ENCODE data around the gene PDE1A.

The PDE1A gene

DNA sequence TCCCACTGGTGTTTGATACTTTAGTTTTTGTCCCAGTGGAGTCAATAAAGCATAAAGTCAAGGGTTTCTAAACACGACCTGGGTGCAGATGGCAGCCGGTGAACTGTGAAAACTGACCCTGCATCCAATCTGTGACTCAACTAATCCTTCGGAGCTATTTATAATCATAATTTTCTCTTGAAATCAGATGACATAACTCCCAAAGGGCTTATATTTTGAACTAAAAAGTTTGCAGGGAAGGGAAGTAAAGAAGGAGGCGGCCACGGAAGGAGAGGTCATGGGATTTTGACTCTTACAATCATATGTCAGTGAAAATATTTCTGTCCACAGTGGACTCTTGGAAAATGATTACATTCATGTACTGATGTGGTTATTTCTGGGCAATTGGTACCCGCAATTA is 178.5 kb downstream of the PDE1A start:
- no peak overlapping the region for H3K4me3 ChIP-seq (ENCODE audit: low read length, poor library complexity, severe bottlenecking)
- H4K20me1 ChIP-seq (ENCODE audit: insufficient read depth, low read length, poor library complexity, severe bottlenecking), result no peaks in the 10 kb centered on the region
- no peaks in the 10 kb centered on the region for H3K27me3 ChIP-seq (ENCODE audit: insufficient read depth, low read length, poor library complexity, severe bottlenecking)
- TF ChIP-seq EZH2phosphoT487 (IDR thresholded peaks at IDR 0.05; ENCODE audit: borderline replicate concordance), result no peak
- TF ChIP-seq, protein P1, sequence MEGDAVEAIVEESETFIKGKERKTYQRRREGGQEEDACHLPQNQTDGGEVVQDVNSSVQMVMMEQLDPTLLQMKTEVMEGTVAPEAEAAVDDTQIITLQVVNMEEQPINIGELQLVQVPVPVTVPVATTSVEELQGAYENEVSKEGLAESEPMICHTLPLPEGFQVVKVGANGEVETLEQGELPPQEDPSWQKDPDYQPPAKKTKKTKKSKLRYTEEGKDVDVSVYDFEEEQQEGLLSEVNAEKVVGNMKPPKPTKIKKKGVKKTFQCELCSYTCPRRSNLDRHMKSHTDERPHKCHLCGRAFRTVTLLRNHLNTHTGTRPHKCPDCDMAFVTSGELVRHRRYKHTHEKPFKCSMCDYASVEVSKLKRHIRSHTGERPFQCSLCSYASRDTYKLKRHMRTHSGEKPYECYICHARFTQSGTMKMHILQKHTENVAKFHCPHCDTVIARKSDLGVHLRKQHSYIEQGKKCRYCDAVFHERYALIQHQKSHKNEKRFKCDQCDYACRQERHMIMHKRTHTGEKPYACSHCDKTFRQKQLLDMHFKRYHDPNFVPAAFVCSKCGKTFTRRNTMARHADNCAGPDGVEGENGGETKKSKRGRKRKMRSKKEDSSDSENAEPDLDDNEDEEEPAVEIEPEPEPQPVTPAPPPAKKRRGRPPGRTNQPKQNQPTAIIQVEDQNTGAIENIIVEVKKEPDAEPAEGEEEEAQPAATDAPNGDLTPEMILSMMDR (conservative IDR thresholded peaks at IDR 0.05; ENCODE audit: low read length), result no peak
- H3K4me2 ChIP-seq (ENCODE audit: low read depth, low read length, poor library complexity, severe bottlenecking), result no peak overlapping the region
- H3K36me3 ChIP-seq (ENCODE audit: insufficient read depth, low read length), result no peaks in the 10 kb centered on the region
- no peaks in the 10 kb centered on the region for H3K79me2 ChIP-seq (ENCODE audit: insufficient read depth, low read length)
- no peak overlapping the region for H3K9ac ChIP-seq (ENCODE audit: low read depth, low read length, poor library complexity, severe bottlenecking)
- H3K9me3 ChIP-seq (ENCODE audit: insufficient read depth, low read depth, low read length), result no peaks in the 10 kb centered on the region
- no peaks in the 10 kb centered on the region for H3F3A ChIP-seq (ENCODE audit: low read depth)
- H2AFZ ChIP-seq (ENCODE audit: low read length), result no peak overlapping the region
- no peaks in the 10 kb centered on the region for H3K9me2 ChIP-seq (replicated peaks; ENCODE audit: low read depth, low read length)
- no peaks in the 10 kb centered on the region for H3K4me1 ChIP-seq (ENCODE audit: insufficient read depth, low read length, poor library complexity, severe bottlenecking)

DNA sequence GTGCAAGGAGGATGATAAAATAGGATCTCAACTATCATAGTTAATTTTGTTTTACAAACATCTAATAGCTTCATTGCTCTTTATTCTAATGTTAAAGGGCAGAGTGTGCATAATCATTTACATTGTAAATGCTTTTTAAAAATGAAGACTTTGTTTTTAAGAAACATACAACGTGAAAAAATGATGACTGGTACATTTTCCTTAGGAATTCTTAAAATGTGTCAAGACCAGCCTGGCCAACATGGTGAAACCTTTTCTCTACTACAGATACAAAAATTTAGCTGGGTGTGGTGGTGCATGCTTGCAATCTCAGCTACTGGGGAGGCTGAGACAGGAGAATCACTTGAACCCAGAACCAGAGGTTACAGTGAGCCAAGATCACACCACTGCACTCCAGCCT is 179.0 kb downstream of the PDE1A start:
- Histone ChIP-seq H3K9me3 (ENCODE audit: insufficient read depth, low read depth, low read length) (no peaks in the 10 kb centered on the region), H3K27me3 (ENCODE audit: insufficient read depth, low read length, poor library complexity, severe bottlenecking) (no peaks in the 10 kb centered on the region), H3K4me1 (ENCODE audit: insufficient read depth, low read length, poor library complexity, severe bottlenecking) (no peaks in the 10 kb centered on the region), H3K4me3 (ENCODE audit: low read length, poor library complexity, severe bottlenecking) (no peak overlapping the region), H3K79me2 (ENCODE audit: insufficient read depth, low read length) (no peaks in the 10 kb centered on the region), H4K20me1 (ENCODE audit: insufficient read depth, low read length, poor library complexity, severe bottlenecking) (no peaks in the 10 kb centered on the region), H2AFZ (ENCODE audit: low read length) (no peak overlapping the region), H3K9me2 (replicated peaks; ENCODE audit: low read depth, low read length) (no peaks in the 10 kb centered on the region), H3K4me2 (ENCODE audit: low read depth, low read length, poor library complexity, severe bottlenecking) (no peak overlapping the region), H3K9ac (ENCODE audit: low read depth, low read length, poor library complexity, severe bottlenecking) (no peak overlapping the region), H3K36me3 (ENCODE audit: insufficient read depth, low read length) (no peaks in the 10 kb centered on the region), H3F3A (ENCODE audit: low read depth) (no peaks in the 10 kb centered on the region)
- TF ChIP-seq EZH2phosphoT487 (IDR thresholded peaks at IDR 0.05; ENCODE audit: borderline replicate concordance), result no peak
- TF ChIP-seq, protein P1 (conservative IDR thresholded peaks at IDR 0.05; ENCODE audit: low read length), result no peak

DNA sequence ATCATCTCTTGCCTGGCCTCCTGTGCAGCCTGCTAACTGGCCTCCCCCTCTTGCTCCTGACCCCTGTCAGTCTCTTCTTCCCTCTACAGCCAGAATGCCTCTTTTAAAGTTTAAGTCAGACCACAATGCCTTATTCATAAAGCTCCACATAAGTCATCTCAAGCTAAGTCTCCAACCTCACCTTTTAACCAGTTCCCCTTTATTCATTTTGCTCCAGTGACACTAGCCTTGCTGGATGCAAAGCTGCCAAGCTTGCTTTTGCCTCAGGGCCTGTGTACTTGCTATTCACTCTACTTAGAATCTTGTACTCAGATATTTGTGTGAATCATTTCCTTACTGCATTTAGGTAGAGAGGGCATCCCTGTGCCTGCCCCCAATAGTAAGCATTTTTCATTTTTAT is 180.9 kb downstream of the PDE1A start:
- H3K4me1 ChIP-seq (ENCODE audit: insufficient read depth, low read length, poor library complexity, severe bottlenecking), result no peaks in the 10 kb centered on the region
- H3K9me2 ChIP-seq (replicated peaks; ENCODE audit: low read depth, low read length), result no peaks in the 10 kb centered on the region
- no peak overlapping the region for H3K4me2 ChIP-seq (ENCODE audit: low read depth, low read length, poor library complexity, severe bottlenecking)
- no peaks in the 10 kb centered on the region for H4K20me1 ChIP-seq (ENCODE audit: insufficient read depth, low read length, poor library complexity, severe bottlenecking)
- H3K9ac ChIP-seq (ENCODE audit: low read depth, low read length, poor library complexity, severe bottlenecking), result no peak overlapping the region
- H3K27me3 ChIP-seq (ENCODE audit: insufficient read depth, low read length, poor library complexity, severe bottlenecking), result no peaks in the 10 kb centered on the region
- no peaks in the 10 kb centered on the region for H3K9me3 ChIP-seq (ENCODE audit: insufficient read depth, low read depth, low read length)
- H3F3A ChIP-seq (ENCODE audit: low read depth), result no peaks in the 10 kb centered on the region
- no peak overlapping the region for H3K4me3 ChIP-seq (ENCODE audit: low read length, poor library complexity, severe bottlenecking)
- no peaks in the 10 kb centered on the region for H3K79me2 ChIP-seq (ENCODE audit: insufficient read depth, low read length)
- H2AFZ ChIP-seq (ENCODE audit: low read length), result no peak overlapping the region
- no peaks in the 10 kb centered on the region for H3K36me3 ChIP-seq (ENCODE audit: insufficient read depth, low read length)
- TF ChIP-seq, protein P1 (conservative IDR thresholded peaks at IDR 0.05; ENCODE audit: low read length), result no peak
- TF ChIP-seq EZH2phosphoT487 (IDR thresholded peaks at IDR 0.05; ENCODE audit: borderline replicate concordance), result no peak

All from Loucy (cell line).